Measurements from ENCODE around the gene GSX2. TPM values are rescaled to one million over a fixed set of nuclear protein-coding genes. Genes with fewer than 3 reads are reported as not detected.

GSX2 gene
- total RNA-seq (2022; extraction: Qiagen RNA extraction; ENCODE audit: low read depth): not detected in 5 replicates

GRCh38 chr4:54099748-54100574, at the start of gene GSX2:
TSS of gene GSX2 (plus strand) at chr4:54100163. CDS start at chr4:54100345, 182 bp downstream.

GRCh38 chr4:54064317-54065111, 35.4 kb upstream of the GSX2 start, which contains the start of gene CHIC2:
TSS of gene CHIC2 (minus strand) at chr4:54064605. CDS start at chr4:54064300, 305 bp downstream.

Other genes starting within 250 kb of the GSX2 start
- 7.0 to 9.3 TPM (median 7.5 TPM) in 5 replicates for gene CHIC2, start 35.6 kb upstream of the GSX2 start, total RNA-seq (2022; extraction: Qiagen RNA extraction; ENCODE audit: low read depth)
- gene PDGFRA, start 129.1 kb downstream of the GSX2 start, total RNA-seq (2022; extraction: Qiagen RNA extraction; ENCODE audit: low read depth): 0.38 to 0.96 TPM (median 0.66 TPM) in 5 replicates

Measured in A549 treated with DMSO at 1 μM for 4 hours (cell line).